Naive B cell (primary cell): ENCODE results near the gene BIN1. TPM values are rescaled to one million over a fixed set of nuclear protein-coding genes. Genes with fewer than 3 reads are reported as not detected.
A peak's percentile ranks its signal among the peaks of the same experiment; 100 is the strongest.

Experiments
- ATAC-seq, 2 donors: fragments of 150-1000 bp; cut with Tn5 transposase; 2 replicates each; pipeline ENCODE4 v1.10.0; 2021; ENCODE audit warnings: low read depth in 2 of 2, mild to moderate bottlenecking in 2 of 2, moderate library complexity in 2 of 2
- DNase-seq: peaks from one replicate; pipeline ENCODE4 v3.0.0; 2022
- H3K27ac Mint-ChIP-seq, 6 donors: one replicate each; pipeline ENCODE4 v1.8.0; 2020 to 2022; ENCODE audit warnings: mild to moderate bottlenecking in 6 of 6, mixed read lengths in 6 of 6, moderate library complexity in 5 of 6, inconsistent platforms in 2 of 6
- H3K27me3 Mint-ChIP-seq, 3 donors: one replicate each; pipeline ENCODE4 v1.8.0; 2021 to 2022; ENCODE audit warnings: mixed read lengths in 3 of 3, mild to moderate bottlenecking in 1 of 3
- H3K36me3 Mint-ChIP-seq, 2 donors: one replicate each; pipeline ENCODE4 v1.8.0; 2020 to 2022; ENCODE audit warnings: mixed read lengths in 2 of 2, inconsistent platforms in 1 of 2, mild to moderate bottlenecking in 1 of 2
- H3K4me1 Mint-ChIP-seq, 3 donors: one replicate each; pipeline ENCODE4 v1.8.0; 2020 to 2022; ENCODE audit warnings: mixed read lengths in 3 of 3, inconsistent platforms in 1 of 3, mild to moderate bottlenecking in 1 of 3, moderate library complexity in 1 of 3
- H3K4me3 Mint-ChIP-seq, 8 donors: one replicate each; pipeline ENCODE4 v1.8.0; 2020 to 2022; ENCODE audit warnings: mild to moderate bottlenecking in 8 of 8, mixed read lengths in 8 of 8, moderate library complexity in 8 of 8, inconsistent platforms in 2 of 8
- H3K9me3 Mint-ChIP-seq, 7 donors: one replicate each; pipeline ENCODE4 v1.8.0; 2020 to 2022; ENCODE audit warnings: mixed read lengths in 7 of 7, mild to moderate bottlenecking in 5 of 7, inconsistent platforms in 2 of 7, moderate library complexity in 1 of 7
- polyA plus RNA-seq, 6 donors: library from polyadenylated mRNA; unstranded; fragments of 300-500 nt; fragmentation: Illumina TruSeq; gene quantifications; one replicate each; pipeline ENCODE4 v1.2.3, GENCODE V29; 2021; ENCODE audit warnings: low read depth in 6 of 6

BIN1 gene
- polyA plus RNA-seq, 6 donors from 2014 or later: 103 to 150 (median 124) TPM

DNA sequence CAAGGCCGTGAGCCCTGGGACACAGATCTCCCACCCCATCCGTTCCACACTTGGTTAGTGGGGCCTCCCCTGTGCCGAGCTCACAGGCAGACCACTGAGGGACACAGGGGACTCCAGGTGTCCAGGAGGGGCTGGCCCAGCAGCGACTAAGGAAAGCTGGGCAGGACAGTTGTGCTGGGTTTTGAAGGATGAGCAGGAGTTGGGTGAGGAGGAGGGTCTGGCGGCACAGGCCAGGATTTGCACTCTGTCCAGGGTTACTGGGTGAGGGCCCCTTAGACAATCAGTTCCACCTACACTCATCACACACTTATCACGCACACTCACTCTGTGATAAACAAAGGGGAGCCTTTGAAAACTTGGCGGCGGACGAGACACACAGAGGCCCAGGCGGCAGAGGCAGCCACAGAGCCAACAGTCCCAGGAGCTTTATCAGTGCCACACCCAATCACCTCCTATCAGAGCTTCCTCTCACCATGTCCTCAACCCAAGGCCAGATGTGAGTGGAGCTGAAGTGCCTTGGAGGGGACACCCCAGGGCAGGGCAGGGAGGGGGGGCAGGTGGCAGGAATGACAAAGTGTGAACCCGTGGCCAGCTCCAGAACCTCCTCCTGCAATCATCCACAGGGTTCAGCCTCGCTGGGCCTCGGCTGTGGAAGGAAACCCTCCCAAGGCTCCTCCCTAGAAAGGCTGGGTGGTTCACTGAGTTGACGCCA lies 26.6 kb downstream of the BIN1 start:
- H3K27me3 Mint-ChIP-seq: no peaks in the 10 kb centered on the region
- peaks cover 67 to 92% (median 71%) of the 10 kb centered on the region in 3 donors for H3K4me1 Mint-ChIP-seq
- H3K36me3 Mint-ChIP-seq: peaks cover 0 to 7% of the 10 kb centered on the region in 2 donors
- H3K4me3 Mint-ChIP-seq: peak overlapping the region; percentile 88 to 95 (median 92)
- DNase-seq (peak; percentile 51), ATAC-seq (peak; percentile 35 to 42)
- no peaks in the 10 kb centered on the region for H3K9me3 Mint-ChIP-seq
- peak overlapping the region; percentile 97 to 99 (median 98) for H3K27ac Mint-ChIP-seq

DNA sequence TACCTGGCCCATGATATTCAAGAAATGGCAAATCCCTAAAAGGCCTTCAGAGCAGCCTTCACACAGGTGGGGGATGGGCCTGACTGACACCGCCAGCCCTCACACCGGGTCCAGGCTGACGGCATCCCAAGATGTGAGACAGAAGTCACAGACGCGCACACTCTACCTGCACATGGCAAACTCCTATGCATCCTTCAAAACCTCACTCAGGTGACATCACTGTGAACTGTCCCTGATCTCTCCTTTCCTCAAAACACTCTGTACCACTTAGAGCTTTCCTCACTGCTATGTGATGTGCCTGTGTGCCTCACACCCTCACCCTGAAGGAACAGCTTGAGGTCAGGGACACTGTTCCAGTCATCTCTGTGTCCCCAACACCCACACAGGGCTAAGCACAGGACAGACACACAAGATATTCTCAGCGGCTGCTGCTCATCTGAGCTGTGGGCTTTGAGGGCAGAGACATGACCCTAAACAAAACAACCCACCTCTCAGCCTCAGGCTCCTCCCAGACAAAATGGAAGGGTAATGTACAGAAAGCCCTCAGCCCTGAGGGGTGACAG lies 27.5 kb downstream of the BIN1 start:
- H3K27me3 Mint-ChIP-seq: no peaks in the 10 kb centered on the region
- no peaks in the 10 kb centered on the region for H3K9me3 Mint-ChIP-seq
- H3K36me3 Mint-ChIP-seq: peaks cover 0 to 7% of the 10 kb centered on the region in 2 donors
- no peak for DNase-seq
- no peak for ATAC-seq
- peaks cover 66 to 91% (median 68%) of the 10 kb centered on the region in 3 donors for H3K4me1 Mint-ChIP-seq
- peak overlapping the region in 5 of 6 donors; percentile 82 to 98 (median 98) for H3K27ac Mint-ChIP-seq
- H3K4me3 Mint-ChIP-seq: peak overlapping the region; percentile 42 to 94 (median 88)

DNA sequence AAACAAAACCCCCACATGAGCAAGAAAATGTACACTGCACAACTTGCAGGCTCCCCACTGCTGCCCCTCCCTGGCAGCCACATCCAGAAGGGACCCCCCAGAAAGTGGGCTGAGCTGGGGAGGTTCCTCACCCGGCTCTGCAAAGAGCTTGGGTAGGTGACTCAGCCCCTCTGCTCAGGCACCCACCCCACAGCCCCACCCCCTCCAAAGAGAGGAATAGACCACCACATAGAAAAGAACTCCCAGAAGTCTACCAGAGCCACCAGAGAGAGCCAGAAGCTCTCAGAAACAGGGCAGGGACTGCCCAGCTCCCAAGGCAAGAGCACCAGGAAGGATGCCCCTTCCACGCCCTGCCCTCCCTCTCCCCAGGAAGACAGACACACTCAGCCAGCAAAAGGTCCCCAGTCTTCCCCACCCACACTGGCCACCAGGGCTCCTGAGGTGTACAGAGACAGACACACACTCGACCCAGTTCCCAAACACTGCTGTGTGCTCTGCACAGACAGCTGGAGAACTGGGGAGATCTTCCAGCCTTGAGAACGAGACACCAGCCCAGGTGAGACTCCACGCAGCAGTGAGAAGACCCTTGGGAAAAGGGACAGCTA lies 28.2 kb downstream of the BIN1 start:
- Mint-ChIP-seq H3K4me3 (peak overlapping the region in 7 of 8 donors; percentile 34 to 94 (median 61)), H3K27me3 (no peaks in the 10 kb centered on the region), H3K9me3 (no peaks in the 10 kb centered on the region), H3K4me1 (peaks cover 65 to 92% (median 70%) of the 10 kb centered on the region in 3 donors), H3K27ac (peak overlapping the region; percentile 44 to 98 (median 98)), H3K36me3 (peaks cover 0 to 7% of the 10 kb centered on the region in 2 donors)
- DNase-seq (no peak), ATAC-seq (no peak)

DNA sequence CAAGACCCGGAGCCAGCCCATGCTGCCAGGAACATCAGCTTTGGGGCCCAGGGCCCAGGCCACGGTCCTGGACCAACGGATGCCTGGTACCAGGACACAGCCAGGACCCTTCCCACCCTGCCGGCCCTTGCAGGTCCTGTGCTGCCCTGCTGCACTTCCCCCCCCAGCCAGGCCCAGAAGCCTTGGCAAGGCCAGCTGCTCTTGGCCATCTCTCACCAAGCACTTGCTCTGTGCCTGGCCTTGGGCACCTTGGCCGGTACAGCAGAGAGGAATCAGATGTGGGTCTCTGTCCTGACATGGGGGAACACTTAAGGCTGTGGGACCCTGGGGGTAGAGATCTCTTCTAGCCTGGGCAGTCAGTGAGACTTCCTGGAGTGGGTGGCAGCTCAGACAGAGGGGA lies 28.9 kb downstream of the BIN1 start:
- no peaks in the 10 kb centered on the region for H3K9me3 Mint-ChIP-seq
- H3K27me3 Mint-ChIP-seq: no peaks in the 10 kb centered on the region
- H3K27ac Mint-ChIP-seq: peak overlapping the region in 4 of 6 donors; percentile 41 to 98 (median 86)
- H3K4me1 Mint-ChIP-seq: peaks cover 64 to 86% (median 66%) of the 10 kb centered on the region in 3 donors
- H3K4me3 Mint-ChIP-seq: peak overlapping the region in 6 of 8 donors; percentile 48 to 82 (median 56)
- peaks cover 0 to 7% of the 10 kb centered on the region in 2 donors for H3K36me3 Mint-ChIP-seq
- no peak for DNase-seq
- no peak for ATAC-seq

DNA sequence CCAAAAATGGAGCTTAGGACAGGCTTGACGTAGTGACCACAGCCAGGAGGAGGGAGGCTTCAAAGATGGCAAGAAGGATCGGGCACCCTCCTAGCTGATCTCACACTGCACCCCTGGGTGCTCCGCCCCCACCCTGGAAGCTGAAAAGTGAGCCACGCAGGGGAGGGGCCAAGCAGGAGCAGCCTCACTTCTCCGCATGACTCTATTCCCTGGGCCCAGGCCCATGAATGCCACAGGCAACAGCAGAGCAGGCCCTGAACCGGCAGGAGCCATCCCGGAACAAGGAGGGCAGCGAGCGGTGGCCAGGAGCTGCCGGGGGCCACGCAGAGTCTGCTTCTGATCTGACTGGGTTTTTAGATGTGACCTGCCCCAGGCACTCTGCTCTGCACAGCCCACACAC lies 30.0 kb downstream of the BIN1 start:
- Mint-ChIP-seq H3K9me3 (no peaks in the 10 kb centered on the region), H3K4me1 (peaks cover 54 to 75% (median 62%) of the 10 kb centered on the region in 3 donors), H3K27ac (peak overlapping the region in 3 of 6 donors; percentile 75 to 98 (median 95)), H3K4me3 (peak overlapping the region in 2 of 8 donors; percentile 26 to 47), H3K36me3 (peaks cover 0 to 7% of the 10 kb centered on the region in 2 donors), H3K27me3 (no peaks in the 10 kb centered on the region)
- no peak for ATAC-seq
- DNase-seq: no peak

DNA sequence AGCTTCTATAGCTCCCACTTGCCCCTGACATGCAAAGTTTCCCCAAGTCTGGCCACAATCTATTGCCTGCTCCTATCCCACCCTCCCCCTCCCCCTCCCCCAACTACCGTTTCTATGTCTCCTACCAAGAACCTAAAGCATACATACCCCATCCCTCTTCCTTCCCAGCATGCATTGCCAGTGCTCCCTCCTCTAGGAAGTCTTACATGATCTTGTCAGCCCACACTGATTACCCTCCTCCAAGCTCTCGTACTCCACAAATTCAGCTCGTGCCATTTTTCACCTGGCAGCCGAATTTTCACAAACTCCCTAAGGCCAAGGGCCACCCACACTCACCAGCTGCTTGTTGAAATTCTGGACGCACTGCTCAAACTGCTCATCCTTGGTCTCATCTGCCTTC lies 30.7 kb downstream of the BIN1 start:
- DNase-seq: no peak
- no peaks in the 10 kb centered on the region for H3K27me3 Mint-ChIP-seq

DNA sequence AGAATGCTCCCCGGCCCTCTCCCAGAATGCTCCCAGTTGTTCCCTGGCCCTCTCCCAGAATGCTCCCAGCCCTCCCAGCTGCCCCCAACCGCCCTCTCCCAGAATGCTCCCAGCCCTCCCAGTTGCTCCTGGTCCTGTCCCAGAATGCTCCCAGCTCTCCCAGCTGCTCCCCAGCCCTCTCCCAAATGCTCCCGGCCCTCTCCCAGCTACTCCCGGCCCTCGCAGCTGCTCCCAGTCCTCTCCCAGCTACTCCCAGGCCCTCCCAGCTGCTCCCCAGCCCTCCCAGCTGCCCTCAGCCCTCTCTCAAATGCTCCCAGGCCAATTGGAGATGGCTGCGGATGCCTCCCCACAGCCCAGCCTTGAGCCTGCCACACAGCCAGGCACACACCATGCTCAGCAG lies 31.1 kb downstream of the BIN1 start:
- Mint-ChIP-seq H3K36me3 (peaks cover 0 to 7% of the 10 kb centered on the region in 2 donors), H3K27ac (peak overlapping the region in 4 of 6 donors; percentile 11 to 90 (median 67)), H3K4me1 (peaks cover 53 to 75% (median 59%) of the 10 kb centered on the region in 3 donors), H3K9me3 (no peaks in the 10 kb centered on the region), H3K27me3 (no peaks in the 10 kb centered on the region), H3K4me3 (no peak overlapping the region)
- no peak for ATAC-seq
- DNase-seq: no peak

More for the DNA sequence above, 30.7 kb downstream of the BIN1 start:
- H3K4me3 Mint-ChIP-seq: no peak overlapping the region
- H3K9me3 Mint-ChIP-seq: no peaks in the 10 kb centered on the region
- peak overlapping the region in 5 of 6 donors; percentile 11 to 90 (median 57) for H3K27ac Mint-ChIP-seq
- no peak for ATAC-seq
- peaks cover 0 to 7% of the 10 kb centered on the region in 2 donors for H3K36me3 Mint-ChIP-seq
- H3K4me1 Mint-ChIP-seq: peaks cover 52 to 75% (median 60%) of the 10 kb centered on the region in 3 donors

DNA sequence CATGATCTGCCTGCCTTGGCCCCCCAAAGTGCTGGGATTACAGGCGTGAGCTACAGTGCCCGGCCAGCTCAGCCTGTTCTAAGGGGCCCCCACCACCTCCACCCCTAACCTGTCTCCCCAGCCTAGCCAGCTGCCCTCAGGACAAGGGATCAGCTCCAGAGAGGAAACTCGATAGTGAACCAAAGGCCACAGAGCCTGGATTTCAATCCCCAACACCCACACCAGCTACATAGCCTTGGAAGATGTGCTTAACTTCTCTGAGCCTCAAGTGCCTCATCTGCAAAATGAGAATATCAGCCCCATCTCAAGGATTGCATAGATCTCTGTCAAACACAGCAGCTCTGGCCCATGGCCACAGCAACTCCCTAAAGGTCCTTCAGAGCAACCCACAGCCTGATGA lies 32.0 kb downstream of the BIN1 start:
- H3K27me3 Mint-ChIP-seq: no peaks in the 10 kb centered on the region
- ATAC-seq (no peak), DNase-seq (no peak)
- H3K36me3 Mint-ChIP-seq: peaks cover 0 to 7% of the 10 kb centered on the region in 2 donors
- peaks cover 46 to 73% (median 51%) of the 10 kb centered on the region in 3 donors for H3K4me1 Mint-ChIP-seq
- peak overlapping the region in 5 of 6 donors; percentile 63 to 78 (median 75) for H3K27ac Mint-ChIP-seq
- H3K9me3 Mint-ChIP-seq: no peaks in the 10 kb centered on the region
- no peak overlapping the region for H3K4me3 Mint-ChIP-seq

DNA sequence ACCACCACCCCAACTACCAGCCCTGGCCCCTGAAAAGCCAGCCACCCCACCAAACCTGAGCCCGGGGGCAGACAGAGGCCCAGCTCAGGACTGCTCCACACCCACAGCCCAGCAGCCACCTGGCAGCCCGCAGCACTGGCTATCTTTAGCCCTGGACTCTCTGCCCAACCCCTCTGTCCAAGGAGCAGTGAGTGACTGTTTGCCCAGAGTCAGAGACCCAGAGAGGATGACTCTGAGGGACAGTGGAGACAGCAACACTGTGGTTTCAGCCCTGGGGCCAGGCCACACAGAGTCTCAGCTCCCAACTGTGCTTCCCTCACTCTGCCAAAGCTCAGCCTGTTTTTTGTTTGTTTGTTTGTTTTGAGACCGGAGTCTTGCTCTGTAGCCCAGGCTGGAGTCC lies 32.6 kb downstream of the BIN1 start:
- no peaks in the 10 kb centered on the region for H3K27me3 Mint-ChIP-seq
- peaks cover 42 to 72% (median 49%) of the 10 kb centered on the region in 3 donors for H3K4me1 Mint-ChIP-seq
- DNase-seq (no peak), ATAC-seq (no peak)
- peaks cover 0 to 10% of the 10 kb centered on the region in 2 donors for H3K36me3 Mint-ChIP-seq
- no peak overlapping the region for H3K4me3 Mint-ChIP-seq
- H3K27ac Mint-ChIP-seq: peak overlapping the region in 5 of 6 donors; percentile 75 to 94 (median 89)
- H3K9me3 Mint-ChIP-seq: no peaks in the 10 kb centered on the region

DNA sequence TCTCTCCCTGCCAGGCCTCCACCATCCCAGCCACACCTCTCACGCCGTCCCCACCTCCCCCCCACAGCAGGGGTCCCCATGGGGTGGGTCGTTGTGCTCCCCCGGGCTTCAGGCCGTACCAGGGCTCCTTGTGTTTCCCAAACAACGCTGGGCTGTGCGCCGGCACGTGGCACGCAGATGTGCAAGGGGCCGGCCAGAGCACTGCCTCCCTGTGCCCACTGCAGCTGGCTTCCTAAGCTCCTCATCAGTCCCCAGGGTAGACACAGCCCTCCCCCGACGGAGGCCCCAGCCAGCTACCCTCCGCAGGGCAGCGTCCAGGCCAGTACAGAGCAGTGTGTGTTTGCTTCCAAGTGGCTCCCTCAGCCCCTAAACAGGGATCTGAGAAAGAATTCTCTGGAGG lies 34.0 kb downstream of the BIN1 start:
- ATAC-seq (no peak), DNase-seq (no peak)
- H3K4me1 Mint-ChIP-seq: peaks cover 34 to 68% (median 44%) of the 10 kb centered on the region in 3 donors
- H3K4me3 Mint-ChIP-seq: no peak overlapping the region
- peak overlapping the region in 2 of 6 donors; percentile 67 to 78 for H3K27ac Mint-ChIP-seq
- H3K27me3 Mint-ChIP-seq: no peaks in the 10 kb centered on the region
- H3K9me3 Mint-ChIP-seq: no peaks in the 10 kb centered on the region
- H3K36me3 Mint-ChIP-seq: peaks cover 0 to 13% of the 10 kb centered on the region in 2 donors

DNA sequence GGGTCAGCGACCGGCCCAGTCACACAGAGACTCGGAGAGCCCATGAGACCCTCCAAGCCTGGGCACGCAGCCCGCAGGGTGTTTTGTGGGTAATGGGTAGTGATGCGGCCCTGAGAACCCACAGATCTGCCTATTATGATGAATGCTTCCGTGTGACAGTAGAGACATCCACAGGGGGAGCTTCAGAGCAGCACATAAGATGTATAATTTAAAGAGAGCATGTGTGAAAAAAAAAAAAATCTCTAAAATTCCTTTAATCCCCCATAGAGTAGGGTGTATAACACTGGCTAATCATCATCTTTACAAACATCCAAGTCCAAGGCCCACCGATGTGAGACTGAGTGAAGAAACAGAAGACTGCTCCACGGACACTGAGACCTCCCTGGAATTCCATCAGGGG lies 34.6 kb downstream of the BIN1 start:
- ATAC-seq: no peak

DNA sequence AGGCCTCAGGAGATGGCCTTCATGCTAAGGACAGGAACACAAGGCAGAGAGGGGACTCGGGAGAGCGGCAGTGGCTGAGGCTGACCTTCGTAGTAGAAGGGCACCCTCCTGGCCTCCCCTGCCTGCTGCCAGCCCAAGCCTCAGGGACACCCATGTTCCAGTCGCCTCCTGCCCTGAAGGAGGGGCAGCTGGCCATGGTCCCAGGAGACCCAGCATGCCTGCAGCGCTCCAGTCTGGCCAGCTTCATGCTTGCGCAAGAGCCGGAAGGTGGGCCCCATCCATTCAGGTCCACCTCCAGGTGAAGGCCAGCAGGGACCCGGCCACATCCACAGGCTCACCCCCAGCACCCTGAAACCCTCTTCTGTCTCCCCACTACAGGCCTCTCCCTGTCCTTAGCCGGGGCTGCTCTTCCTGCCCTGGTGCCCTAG lies 35.0 kb downstream of the BIN1 start:
- Mint-ChIP-seq H3K4me3 (no peak overlapping the region), H3K36me3 (peaks cover 0 to 13% of the 10 kb centered on the region in 2 donors), H3K4me1 (peaks cover 31 to 61% (median 37%) of the 10 kb centered on the region in 3 donors), H3K9me3 (no peaks in the 10 kb centered on the region), H3K27ac (peak overlapping the region in 2 of 6 donors; percentile 3 to 78), H3K27me3 (no peaks in the 10 kb centered on the region)
- no peak for ATAC-seq
- no peak for DNase-seq

More for the DNA sequence above, 34.6 kb downstream of the BIN1 start:
- Mint-ChIP-seq H3K4me3 (no peak overlapping the region), H3K4me1 (peaks cover 35 to 66% (median 42%) of the 10 kb centered on the region in 3 donors), H3K36me3 (peaks cover 0 to 13% of the 10 kb centered on the region in 2 donors), H3K9me3 (no peaks in the 10 kb centered on the region), H3K27me3 (no peaks in the 10 kb centered on the region), H3K27ac (peak overlapping the region in 3 of 6 donors; percentile 3 to 78 (median 72))
- no peak for DNase-seq

DNA sequence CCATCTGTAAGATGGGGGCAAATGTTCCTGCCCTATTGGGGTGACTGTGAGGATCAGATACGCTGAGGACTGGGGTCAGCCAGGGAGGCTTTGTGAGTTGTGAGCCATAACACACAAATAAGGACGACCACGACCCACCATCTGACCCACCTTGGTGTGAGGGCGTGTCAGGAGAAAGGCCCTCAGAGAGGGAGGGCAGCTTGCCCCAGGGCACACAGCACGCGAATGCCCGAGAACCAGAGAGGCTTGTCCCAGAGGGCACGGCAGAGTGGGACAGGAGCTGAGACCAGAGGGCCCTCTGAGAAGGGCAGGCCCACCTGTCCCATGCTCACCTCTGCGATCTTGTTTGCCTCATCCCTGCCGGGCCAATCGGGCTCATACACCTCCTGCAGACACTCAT lies 36.7 kb downstream of the BIN1 start:
- no peaks in the 10 kb centered on the region for H3K27me3 Mint-ChIP-seq
- peaks cover 30 to 63% (median 34%) of the 10 kb centered on the region in 3 donors for H3K4me1 Mint-ChIP-seq
- peak overlapping the region in 1 of 6 donors; percentile 51 for H3K27ac Mint-ChIP-seq
- ATAC-seq (no peak), DNase-seq (no peak)
- no peak overlapping the region for H3K4me3 Mint-ChIP-seq
- peaks cover 0 to 6% of the 10 kb centered on the region in 2 donors for H3K36me3 Mint-ChIP-seq
- H3K9me3 Mint-ChIP-seq: no peaks in the 10 kb centered on the region
